Right lobe of liver (tissue), 4 donors: ENCODE data around the gene MEP1B.

ENCODE experiments used
- POLR2A ChIP-seq: fragments of 450-650 bp; IDR thresholded peaks from one replicate; pipeline ENCODE4 v1.6.1; 2017; ENCODE audit warnings: antibody characterized with exemption, mild to moderate bottlenecking
- TF ChIP-seq, protein P1 (sequence below), 4 donors: fragments of 200-600 bp in 3 of 4; fragments of 450-650 bp in 1 of 4; IDR thresholded peaks; one replicate each; pipeline versions ENCODE4 v1.5.1 to v1.8.0; 2016 to 2022; ENCODE audit warnings: antibody characterized with exemption in 4 of 4, mild to moderate bottlenecking in 2 of 4
- donor health status: DM: no; HTN: no; CAD: no.
- donor health status: DM: no; HTN: no; CAD: no.
- donor health status: DM: no; HTN: yes; CAD: no.

DNA sequence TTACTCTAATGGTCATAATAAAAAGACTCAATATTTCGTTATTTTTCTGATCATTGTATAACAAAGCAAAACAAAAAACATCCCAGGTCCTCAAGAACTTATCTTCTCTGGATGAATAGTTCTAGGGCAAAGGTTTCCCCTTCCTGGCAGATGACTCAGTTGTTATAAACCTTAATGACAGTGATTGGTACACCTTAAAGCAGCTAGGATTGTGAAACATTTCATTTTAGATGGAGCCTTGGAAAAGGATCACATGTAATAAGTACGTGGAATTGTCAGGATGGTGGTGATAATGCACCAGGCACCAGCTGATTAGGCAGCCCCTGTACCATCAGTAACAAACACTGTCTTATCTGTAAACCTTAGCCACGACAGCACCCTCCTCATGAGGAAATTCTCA is 47.2 kb downstream of the MEP1B start:
- TF ChIP-seq, protein P1, sequence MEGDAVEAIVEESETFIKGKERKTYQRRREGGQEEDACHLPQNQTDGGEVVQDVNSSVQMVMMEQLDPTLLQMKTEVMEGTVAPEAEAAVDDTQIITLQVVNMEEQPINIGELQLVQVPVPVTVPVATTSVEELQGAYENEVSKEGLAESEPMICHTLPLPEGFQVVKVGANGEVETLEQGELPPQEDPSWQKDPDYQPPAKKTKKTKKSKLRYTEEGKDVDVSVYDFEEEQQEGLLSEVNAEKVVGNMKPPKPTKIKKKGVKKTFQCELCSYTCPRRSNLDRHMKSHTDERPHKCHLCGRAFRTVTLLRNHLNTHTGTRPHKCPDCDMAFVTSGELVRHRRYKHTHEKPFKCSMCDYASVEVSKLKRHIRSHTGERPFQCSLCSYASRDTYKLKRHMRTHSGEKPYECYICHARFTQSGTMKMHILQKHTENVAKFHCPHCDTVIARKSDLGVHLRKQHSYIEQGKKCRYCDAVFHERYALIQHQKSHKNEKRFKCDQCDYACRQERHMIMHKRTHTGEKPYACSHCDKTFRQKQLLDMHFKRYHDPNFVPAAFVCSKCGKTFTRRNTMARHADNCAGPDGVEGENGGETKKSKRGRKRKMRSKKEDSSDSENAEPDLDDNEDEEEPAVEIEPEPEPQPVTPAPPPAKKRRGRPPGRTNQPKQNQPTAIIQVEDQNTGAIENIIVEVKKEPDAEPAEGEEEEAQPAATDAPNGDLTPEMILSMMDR (IDR thresholded peaks at IDR 0.05), result no peak
- no peak for TF ChIP-seq POLR2A
